ENCODE measurements around the gene PGAP6.

DNA sequence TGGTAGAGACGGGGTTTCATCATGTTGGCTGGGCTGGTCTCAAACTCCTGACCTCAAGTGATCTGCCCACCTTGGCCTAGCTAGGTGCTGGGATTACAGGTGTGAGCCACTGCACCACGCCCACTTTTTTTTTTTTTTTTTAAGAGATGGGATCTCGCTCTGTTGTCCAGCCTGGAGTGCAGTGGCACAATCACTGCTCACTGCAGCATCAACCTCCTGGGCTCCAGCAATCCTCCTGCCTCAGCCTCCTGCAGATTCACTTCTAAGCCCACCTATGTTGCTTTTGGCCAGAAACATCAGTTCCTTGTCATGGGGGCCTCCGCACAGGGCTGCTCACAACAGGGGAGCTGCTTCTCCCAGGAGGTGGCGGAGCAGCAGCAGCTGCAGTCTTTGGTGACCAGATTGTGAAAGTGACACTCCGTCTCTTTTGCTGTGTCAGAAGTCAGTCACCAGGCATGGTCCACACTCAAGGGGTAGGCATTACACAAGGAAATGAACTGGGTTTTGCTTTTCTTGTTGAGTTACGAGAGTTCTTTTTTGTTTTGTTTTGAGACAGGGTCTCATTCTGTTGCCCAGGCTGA is 10.8 kb upstream of the PGAP6 start:
- TF ChIP-seq, protein P1, sequence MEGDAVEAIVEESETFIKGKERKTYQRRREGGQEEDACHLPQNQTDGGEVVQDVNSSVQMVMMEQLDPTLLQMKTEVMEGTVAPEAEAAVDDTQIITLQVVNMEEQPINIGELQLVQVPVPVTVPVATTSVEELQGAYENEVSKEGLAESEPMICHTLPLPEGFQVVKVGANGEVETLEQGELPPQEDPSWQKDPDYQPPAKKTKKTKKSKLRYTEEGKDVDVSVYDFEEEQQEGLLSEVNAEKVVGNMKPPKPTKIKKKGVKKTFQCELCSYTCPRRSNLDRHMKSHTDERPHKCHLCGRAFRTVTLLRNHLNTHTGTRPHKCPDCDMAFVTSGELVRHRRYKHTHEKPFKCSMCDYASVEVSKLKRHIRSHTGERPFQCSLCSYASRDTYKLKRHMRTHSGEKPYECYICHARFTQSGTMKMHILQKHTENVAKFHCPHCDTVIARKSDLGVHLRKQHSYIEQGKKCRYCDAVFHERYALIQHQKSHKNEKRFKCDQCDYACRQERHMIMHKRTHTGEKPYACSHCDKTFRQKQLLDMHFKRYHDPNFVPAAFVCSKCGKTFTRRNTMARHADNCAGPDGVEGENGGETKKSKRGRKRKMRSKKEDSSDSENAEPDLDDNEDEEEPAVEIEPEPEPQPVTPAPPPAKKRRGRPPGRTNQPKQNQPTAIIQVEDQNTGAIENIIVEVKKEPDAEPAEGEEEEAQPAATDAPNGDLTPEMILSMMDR (IDR thresholded peaks at IDR 0.05; ENCODE audit: borderline replicate concordance, extremely low read depth, low read length, poor library complexity, severe bottlenecking): peak; percentile 21
- TF ChIP-seq EZH2 (IDR thresholded peaks at IDR 0.05; ENCODE audit: borderline replicate concordance, low read depth, low read length, severe bottlenecking): no peak

Data from DND-41 (cell line).